GM18517 (cell line): ENCODE data around the gene EFCAB11.

ENCODE experiments used
- ATAC-seq: cut with Tn5 transposase; IDR thresholded peaks from one replicate; pipeline ENCODE4 v1.9.1; 2021; ENCODE audit warnings: mild to moderate bottlenecking, moderate library complexity; ENCODE audit not compliant: unreplicated experiment

The EFCAB11 gene

GRCh38 chr14:89828471-89829165 is 125.9 kb downstream of the EFCAB11 start:
- no peak for ATAC-seq

DNA sequence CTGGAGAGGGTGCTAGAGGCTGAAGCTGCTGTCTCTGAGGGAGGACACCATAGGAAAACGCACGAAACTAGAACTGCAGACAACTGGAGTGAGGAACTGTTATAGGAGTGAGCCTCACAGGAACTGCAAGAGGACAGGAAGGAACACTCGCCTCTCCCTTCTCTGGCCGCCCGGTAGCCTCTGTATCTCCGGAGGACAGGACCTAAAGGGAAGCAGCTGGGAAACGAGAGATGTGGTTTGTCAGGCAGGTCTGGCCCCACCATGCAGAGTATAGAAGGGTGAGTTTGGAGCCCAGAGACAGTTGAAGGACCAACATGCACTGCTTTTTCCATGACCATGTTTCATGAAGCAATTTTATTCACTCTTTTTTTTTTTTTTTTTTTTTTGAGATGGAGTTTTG is 127.3 kb downstream of the EFCAB11 start:
- no peak for ATAC-seq

DNA sequence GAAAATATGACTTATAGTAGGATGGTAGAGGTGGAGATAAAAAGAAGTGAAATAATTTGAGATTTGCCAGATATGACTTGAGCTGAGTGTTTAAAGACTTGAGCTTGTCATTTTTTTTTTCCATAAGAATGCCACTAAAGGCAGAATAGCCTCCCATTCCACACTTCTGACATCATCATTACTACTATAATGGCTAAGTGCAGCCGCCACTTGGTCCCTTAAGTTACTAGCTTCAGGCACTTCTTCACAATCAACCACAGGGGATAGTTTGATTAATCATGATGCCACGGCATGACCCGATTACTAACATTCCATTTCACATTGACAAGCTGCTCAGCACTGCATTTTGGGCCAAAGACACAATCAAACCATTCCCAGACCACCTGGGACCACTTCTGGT is 127.9 kb downstream of the EFCAB11 start:
- no peak for ATAC-seq

DNA sequence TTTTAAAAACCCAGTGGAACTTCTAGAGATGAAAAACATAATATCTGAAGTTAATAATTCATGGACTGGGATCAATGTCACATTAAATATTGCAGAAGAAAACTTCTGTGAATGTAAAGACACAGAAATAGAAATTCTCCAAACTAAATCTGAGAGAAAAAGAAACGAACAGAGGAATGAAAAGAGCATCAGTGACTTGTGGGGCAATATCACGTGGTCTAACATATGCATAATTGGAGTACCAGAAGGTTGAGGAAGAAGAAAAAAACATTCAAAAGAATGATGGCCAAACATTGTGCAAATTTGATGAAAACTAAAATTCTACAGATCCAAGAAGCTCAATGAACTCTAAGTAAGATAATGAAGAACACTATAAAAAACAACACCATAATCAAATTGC is 130.8 kb downstream of the EFCAB11 start:
- ATAC-seq, result no peak

DNA sequence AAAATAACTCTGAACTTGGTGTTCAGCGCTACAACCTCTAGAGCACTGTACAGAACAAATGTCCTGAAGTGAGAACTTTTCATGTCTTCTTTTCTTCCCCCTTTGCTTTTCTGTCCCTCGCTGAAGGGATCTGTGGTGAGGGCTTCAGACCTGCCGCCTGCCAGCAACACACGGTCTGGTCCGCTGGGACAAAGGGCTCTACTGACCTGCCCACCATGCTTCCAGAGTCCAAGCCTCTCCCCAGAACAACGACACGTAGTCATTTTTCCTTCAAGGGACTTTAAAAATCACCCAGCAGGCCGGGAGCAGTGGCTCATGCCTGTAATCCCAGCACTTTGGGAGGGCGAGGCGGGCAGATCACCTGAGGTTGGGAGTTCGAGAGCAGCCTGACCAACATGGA is 140.4 kb downstream of the EFCAB11 start:
- no peak for ATAC-seq

DNA sequence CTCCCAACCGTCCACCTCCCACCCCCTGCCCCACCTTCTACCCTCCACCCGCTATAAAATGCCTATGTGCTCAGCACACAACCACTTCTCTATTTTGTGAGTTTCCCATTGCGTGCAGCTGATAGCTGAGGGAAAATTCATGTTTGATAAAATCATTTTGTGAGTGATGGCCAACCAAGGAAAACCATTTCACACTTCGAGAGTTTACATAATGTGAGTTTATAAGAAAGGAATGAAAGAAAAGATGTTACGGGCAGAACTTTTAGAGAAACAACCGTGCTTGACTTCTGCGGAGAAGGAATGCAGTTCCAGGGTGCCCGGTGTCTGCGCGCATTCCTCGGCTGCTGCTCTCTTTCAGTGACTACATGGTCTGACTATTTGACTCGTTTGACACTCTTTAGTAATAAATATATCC is 140.9 kb downstream of the EFCAB11 start:
- ATAC-seq, result no peak

DNA sequence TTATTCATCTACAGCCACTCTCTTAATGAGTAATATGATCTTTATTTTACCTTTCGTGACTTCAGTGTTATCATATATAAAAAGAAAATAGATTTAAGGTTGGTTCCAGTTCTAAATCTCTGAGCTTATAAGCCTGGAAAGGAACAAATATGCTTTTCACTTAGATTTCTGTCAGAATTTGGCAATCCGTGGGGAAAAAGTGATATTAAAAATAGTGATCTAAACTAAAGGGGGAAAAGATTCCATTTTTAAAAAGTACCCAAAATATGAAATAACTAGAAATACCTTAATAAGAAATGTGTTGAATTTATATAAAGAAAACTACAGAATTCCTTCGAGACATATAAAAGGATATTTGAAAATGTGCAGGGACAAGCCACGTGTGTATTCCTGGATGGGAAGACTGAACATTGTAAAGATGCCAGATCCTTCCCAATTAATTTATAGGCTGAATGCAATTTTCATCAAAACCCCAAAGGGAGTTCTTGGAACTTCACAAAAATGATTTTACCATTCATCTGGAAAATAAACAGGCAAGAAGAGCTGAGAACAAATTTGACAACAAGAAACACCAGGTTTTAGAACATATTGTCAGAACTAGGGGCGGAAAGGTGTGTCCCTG is 142.5 kb downstream of the EFCAB11 start:
- ATAC-seq, result no peak

DNA sequence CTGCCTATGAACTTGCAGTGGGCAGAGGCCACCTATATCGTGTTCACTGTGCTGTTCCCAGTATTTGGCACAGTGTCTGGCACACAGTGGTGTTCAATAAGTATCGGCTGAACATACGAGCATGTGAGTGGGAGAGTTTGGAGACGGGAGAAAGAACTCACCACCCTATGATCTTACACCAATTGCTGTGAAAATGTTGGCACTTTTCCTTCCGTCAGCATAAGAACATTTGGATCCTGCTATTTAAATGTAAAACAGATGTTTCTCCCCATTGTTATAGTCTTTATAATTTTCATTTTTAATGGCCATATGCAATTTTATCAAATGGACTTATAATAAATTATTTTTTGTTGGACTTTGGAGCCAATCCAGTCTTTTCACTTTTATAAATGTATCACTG is 144.4 kb downstream of the EFCAB11 start:
- ATAC-seq, result no peak

DNA sequence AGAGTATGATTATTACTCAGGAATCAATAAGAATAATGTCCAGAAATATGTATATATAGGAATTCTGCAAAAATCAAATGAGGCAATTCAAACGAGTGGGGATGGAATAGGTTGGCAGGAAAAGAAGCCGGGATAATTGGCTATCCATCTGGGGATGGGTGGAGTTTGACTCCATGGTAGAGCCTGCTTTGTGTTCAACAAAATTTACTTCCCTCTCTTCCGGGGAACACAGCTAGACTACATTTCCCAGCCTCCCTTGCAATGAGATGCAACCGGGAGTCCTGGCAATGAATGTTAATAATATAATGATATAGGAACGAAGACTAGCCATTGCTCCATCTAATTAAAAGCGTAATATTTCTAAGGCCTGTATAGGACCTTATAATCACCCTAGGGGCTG is 146.6 kb downstream of the EFCAB11 start:
- no peak for ATAC-seq

- ATAC-seq, result no peak
These were observed 147.4 kb downstream of the EFCAB11 start for GRCh38 chr14:89807151-89807550.

DNA sequence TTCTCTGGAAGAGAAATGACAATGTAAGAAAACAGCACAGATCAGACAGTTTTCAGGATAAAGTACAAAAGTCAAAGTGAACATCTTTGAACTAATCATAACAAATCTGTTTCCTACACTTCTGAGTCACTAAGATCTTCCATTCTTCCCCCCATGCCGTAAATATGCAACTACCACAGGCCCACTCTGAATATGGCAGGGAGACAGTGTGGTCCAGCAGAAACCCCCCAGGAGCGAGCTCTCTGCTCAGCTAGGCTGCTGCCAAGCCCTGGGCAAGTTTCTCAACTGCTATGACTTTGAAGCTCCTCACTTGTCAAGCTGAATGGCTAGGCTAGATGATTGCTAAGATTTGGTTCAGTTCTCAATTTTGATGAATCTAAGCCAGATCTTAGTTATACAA is 148.1 kb downstream of the EFCAB11 start:
- no peak for ATAC-seq

- no peak for ATAC-seq
These were observed 149.0 kb downstream of the EFCAB11 start for GRCh38 chr14:89805501-89805900.

GRCh38 chr14:89803542-89803941 is 151.0 kb downstream of the EFCAB11 start:
- ATAC-seq, result no peak

- ATAC-seq, result no peak
These were observed 153.4 kb downstream of the EFCAB11 start for GRCh38 chr14:89801136-89801535.

DNA sequence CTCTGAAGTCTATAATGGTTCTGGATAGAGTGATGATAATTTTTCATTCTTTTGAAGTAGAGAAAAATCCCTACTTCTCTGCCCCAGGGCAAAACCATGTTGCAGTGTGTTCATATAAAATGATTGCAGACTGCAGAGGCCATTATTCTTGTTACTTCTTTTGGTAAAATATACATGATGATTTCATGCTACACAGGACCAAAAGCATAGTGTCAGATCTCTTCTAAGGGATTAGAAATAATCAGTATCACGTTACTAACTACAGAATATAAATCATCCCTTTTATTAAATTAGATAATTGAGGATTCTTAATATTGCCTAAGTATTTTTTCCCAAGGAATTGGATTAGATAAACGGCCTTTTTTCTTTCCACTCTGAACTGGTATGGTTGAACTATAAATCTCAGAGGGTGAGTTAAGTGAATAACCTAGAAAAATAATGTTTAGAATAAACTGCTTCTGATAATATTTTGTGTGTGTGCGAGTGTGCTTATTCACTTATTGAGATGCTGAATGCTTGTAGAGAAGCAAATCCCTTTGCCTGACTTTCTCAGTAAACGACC is 156.2 kb downstream of the EFCAB11 start:
- ATAC-seq, result no peak

DNA sequence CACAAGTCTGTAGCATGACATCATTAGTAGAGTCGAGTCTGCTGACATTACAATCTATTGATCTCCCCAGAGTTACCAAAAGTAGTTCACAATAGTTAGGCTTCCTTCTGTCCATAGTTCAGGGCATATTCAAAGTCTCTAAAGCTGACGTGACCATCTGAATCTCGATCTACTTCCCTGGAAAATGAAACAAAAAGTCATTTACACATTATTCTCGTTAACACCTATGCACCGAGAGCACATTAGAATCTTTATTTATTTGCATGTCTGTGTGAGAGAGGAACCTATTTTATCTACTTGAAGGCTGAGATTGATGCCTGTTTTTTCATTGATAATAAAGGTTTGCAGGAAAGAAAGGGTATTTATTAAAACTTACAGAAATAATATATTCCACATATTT is 157.4 kb downstream of the EFCAB11 start:
- no peak for ATAC-seq

DNA sequence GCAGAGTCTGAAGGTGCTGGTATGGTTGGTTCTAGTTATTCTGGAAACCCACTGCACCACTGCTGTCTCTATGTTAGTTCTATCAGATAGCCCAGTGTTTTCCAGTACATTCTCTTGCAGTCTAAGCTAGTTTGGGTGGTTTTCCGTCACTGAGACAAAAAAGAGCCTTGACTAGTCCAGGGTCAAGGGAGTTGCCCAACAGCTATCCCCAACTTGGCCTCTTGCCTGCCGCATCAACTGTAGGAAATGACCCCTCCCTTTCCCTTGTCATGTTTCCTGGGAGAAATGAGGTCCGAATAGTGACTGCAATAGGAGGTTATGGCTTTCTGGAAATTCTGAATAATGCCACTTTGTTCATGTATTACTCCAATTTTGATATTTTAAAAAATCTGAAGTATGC is 160.4 kb downstream of the EFCAB11 start:
- ATAC-seq, result no peak

GRCh38 chr14:89793367-89793716 is 161.2 kb downstream of the EFCAB11 start:
- no peak for ATAC-seq

GRCh38 chr14:89792489-89793366 is 161.8 kb downstream of the EFCAB11 start:
- no peak for ATAC-seq

DNA sequence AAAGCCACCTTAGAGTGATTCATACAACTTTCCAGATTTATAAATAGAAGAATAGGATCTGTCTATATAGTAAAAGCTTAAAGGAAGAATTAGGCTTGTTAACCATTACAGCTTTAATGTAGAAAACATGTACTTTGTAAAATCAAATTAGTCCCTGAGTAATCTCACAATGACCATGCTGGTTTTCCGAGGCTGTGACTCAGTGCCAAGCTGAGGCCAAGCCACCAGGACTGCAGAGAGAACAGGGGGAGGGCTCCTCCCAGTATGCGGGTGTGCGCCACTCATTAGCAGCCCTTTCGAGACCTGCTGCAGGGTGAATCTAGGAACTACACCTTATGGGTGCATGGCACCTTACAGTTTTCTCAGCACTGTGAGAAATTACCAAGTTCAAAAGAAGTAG is 167.0 kb downstream of the EFCAB11 start:
- ATAC-seq, result no peak

- no peak for ATAC-seq
These were observed 173.5 kb downstream of the EFCAB11 start for GRCh38 chr14:89781046-89781445.

DNA sequence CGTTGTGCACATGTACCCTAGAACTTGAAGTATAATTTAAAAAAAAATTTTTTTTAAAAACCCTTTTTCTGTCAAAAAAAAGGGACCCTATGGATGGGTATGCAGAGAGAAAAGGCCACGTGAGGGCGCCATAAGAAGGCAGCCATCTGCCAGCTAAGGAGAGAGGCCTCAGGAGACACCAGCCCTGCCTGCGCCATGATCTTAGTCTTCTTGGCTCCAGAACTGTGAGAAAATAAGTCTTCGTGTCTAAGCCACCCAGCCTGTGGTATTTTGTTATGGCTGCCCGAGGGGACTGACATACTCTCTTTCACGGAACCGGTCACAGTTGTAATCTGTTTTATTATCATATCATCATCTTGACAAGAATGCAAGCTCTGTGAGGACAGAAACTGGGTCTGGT is 174.8 kb downstream of the EFCAB11 start:
- ATAC-seq, result no peak
